SK-N-SH (cell line): ENCODE results near the gene XYLT2. TPM values are rescaled to one million over a fixed set of nuclear protein-coding genes. Genes with fewer than 3 reads are reported as not detected.

Experiments used
- CTCF ChIA-PET: fragments of 300-600, 350-600 bp; formaldehyde crosslinking; extraction: SDS; loops from one replicate; lab custom pipeline; 2021; lab: Yijun Ruan, JAX
- POLR2A ChIA-PET: fragments of 350-600 bp; sonication (Branson Sonifier 250); formaldehyde crosslinking; extraction: SDS; loops from one replicate; lab custom pipeline; 2020; ENCODE audit warnings: antibody characterized with exemption, inconsistent platforms; lab: Yijun Ruan, JAX
- DNase-seq: peaks from one replicate; pipeline ENCODE4 v3.0.0; 2012
- H2AFZ ChIP-seq: fragments of 200-600 bp; sonication (generic); 2 replicates; pipeline ENCODE4 v1.8.1; 2016; ENCODE audit warnings: antibody characterized with exemption, mild to moderate bottlenecking, low read depth
- H3F3A ChIP-seq: fragments of 200-600 bp; sonication (generic); replicated peaks from 2 replicates; pipeline ENCODE3; 2016; ENCODE audit warnings: antibody characterized with exemption, mild to moderate bottlenecking; ENCODE audit not compliant: insufficient read depth
- H3K27ac ChIP-seq, 2 experiments: fragments of 200-500 bp in 1 of 2; fragments of 200-600 bp in 1 of 2; sonication (Bioruptor generic) in 1 of 2; sonication (generic), shearing (Covaris generic) in 1 of 2; 2 replicates each; pipeline versions ENCODE4 v1.5.1 to v1.6.1; 2014 to 2016; ENCODE audit warnings: low read depth in 2 of 2, inconsistent platforms in 1 of 2, low read length in 1 of 2, mild to moderate bottlenecking in 1 of 2, mixed read lengths in 1 of 2
- H3K27me3 ChIP-seq: fragments of 200-600 bp; sonication (generic), shearing (Covaris generic); 2 replicates; pipeline ENCODE4 v1.6.1; 2016; ENCODE audit warnings: mixed run types; ENCODE audit not compliant: insufficient read depth
- H3K36me3 ChIP-seq, 2 experiments: fragments of 200-500 bp in 1 of 2; fragments of 200-600 bp in 1 of 2; sonication (Bioruptor generic) in 1 of 2; sonication (generic) in 1 of 2; replicated peaks in 1 of 2; 2 replicates each; pipeline versions ENCODE3 to v1.5.1; 2014 to 2016; ENCODE audit warnings: low read length in 1 of 2, mild to moderate bottlenecking in 1 of 2; ENCODE audit not compliant: insufficient read depth in 2 of 2, control insufficient read depth in 1 of 2
- H3K4me1 ChIP-seq, 2 experiments: fragments of 200-500 bp in 1 of 2; fragments of 200-600 bp in 1 of 2; sonication (Bioruptor generic) in 1 of 2; sonication (generic), shearing (Covaris generic) in 1 of 2; 2 replicates each; pipeline versions ENCODE4 v1.5.1 to v1.6.1; 2014 to 2016; ENCODE audit warnings: low read depth in 1 of 2, low read length in 1 of 2, mixed run types in 1 of 2; ENCODE audit not compliant: insufficient read depth in 2 of 2, control insufficient read depth in 1 of 2
- H3K4me2 ChIP-seq: fragments of 200-600 bp; sonication (generic), shearing (Covaris generic); 2 replicates; pipeline ENCODE4 v1.6.1; 2017; ENCODE audit warnings: mixed run types
- H3K4me3 ChIP-seq, 2 experiments: fragments of 200-500 bp in 1 of 2; fragments of 200-600 bp in 1 of 2; sonication (Bioruptor generic) in 1 of 2; sonication (generic), shearing (Covaris generic) in 1 of 2; 2 replicates each; pipeline versions ENCODE4 v1.5.1 to v1.8.1; 2014 to 2016; ENCODE audit warnings: low read depth in 2 of 2, inconsistent platforms in 1 of 2, low read length in 1 of 2, mild to moderate bottlenecking in 1 of 2, mixed read lengths in 1 of 2, moderate library complexity in 1 of 2
- H3K79me2 ChIP-seq: fragments of 200-600 bp; sonication (generic); 2 replicates; pipeline ENCODE4 v1.8.1; 2017; ENCODE audit warnings: mild to moderate bottlenecking; ENCODE audit not compliant: insufficient read depth
- H3K9ac ChIP-seq: fragments of 200-600 bp; sonication (generic); 2 replicates; pipeline ENCODE4 v1.6.1; 2017; ENCODE audit warnings: mixed run types
- H3K9me2 ChIP-seq: fragments of 200-600 bp; sonication (generic); 2 replicates; pipeline ENCODE4 v1.6.1; 2017; ENCODE audit warnings: mixed run types
- H3K9me3 ChIP-seq: fragments of 200-600 bp; sonication (generic); 2 replicates; pipeline ENCODE4 v1.6.1; 2017; ENCODE audit warnings: mixed run types, mild to moderate bottlenecking, moderate library complexity
- H4K20me1 ChIP-seq: fragments of 200-600 bp; sonication (generic); 2 replicates; pipeline ENCODE4 v1.6.1; 2017; ENCODE audit warnings: mild to moderate bottlenecking, mixed run types; ENCODE audit not compliant: insufficient read depth
- CHD2 ChIP-seq: fragments of 150-350 bp; IDR thresholded peaks from 2 replicates; pipeline ENCODE4 v1.6.1; 2018; ENCODE audit warnings: low read length; ENCODE audit not compliant: partially characterized antibody
- ELF1 ChIP-seq: IDR thresholded peaks from 2 replicates; pipeline ENCODE4 v1.4.0; 2012
- EP300 ChIP-seq, 2 experiments: IDR thresholded peaks; 2 replicates each; pipeline versions ENCODE4 v1.4.0 to v1.6.1; 2012; ENCODE audit warnings: borderline replicate concordance in 1 of 2, low read depth in 1 of 2, low read length in 1 of 2
- FOSL2 ChIP-seq: IDR thresholded peaks from 2 replicates; pipeline ENCODE4 v1.4.0; 2012; ENCODE audit warnings: low read depth, mild to moderate bottlenecking, moderate library complexity, borderline replicate concordance
- FOXJ3 ChIP-seq: sonication (generic); formaldehyde crosslinking; IDR thresholded peaks from 2 replicates; pipeline ENCODE4 v1.5.1; 2020; ENCODE audit warnings: mild to moderate bottlenecking, missing genetic modification reagents
- GATA2 ChIP-seq: sonication (generic); formaldehyde crosslinking; IDR thresholded peaks from 2 replicates; pipeline ENCODE4 v1.5.0; 2020; ENCODE audit warnings: mild to moderate bottlenecking, missing genetic modification reagents
- MAX ChIP-seq: IDR thresholded peaks from 2 replicates; pipeline ENCODE4 v1.4.0; 2012; ENCODE audit warnings: low read depth
- MEF2A ChIP-seq: IDR thresholded peaks from 2 replicates; pipeline ENCODE4 v1.4.0; 2012; ENCODE audit warnings: low read depth, borderline replicate concordance
- MXI1 ChIP-seq: IDR thresholded peaks from 2 replicates; pipeline ENCODE4 v1.6.1; 2012; ENCODE audit warnings: mild to moderate bottlenecking, low read depth, low read length, improper control_type of control experiment
- NFIC ChIP-seq: IDR thresholded peaks from 2 replicates; pipeline ENCODE4 v1.4.0; 2012; ENCODE audit warnings: borderline replicate concordance
- NRF1 ChIP-seq: IDR thresholded peaks from 2 replicates; pipeline ENCODE4 v1.6.1; 2012; ENCODE audit warnings: low read depth, mild to moderate bottlenecking, low read length
- POLR2AphosphoS5 ChIP-seq: IDR thresholded peaks from 2 replicates; pipeline ENCODE4 v1.6.1; 2012; ENCODE audit warnings: low read depth, low read length
- RCOR1 ChIP-seq: fragments of 150-350 bp; IDR thresholded peaks from 2 replicates; pipeline ENCODE4 v1.6.1; 2017; ENCODE audit warnings: antibody characterized with exemption, low read length
- RFX5 ChIP-seq: IDR thresholded peaks from 2 replicates; pipeline ENCODE4 v1.6.1; 2012; ENCODE audit warnings: mild to moderate bottlenecking, improper control_type of control experiment, low read length
- RXRA ChIP-seq: IDR thresholded peaks from 2 replicates; pipeline ENCODE4 v1.4.0; 2012; ENCODE audit warnings: low read depth, mild to moderate bottlenecking, borderline replicate concordance
- SIN3A ChIP-seq: IDR thresholded peaks from 2 replicates; pipeline ENCODE4 v1.6.1; 2012; ENCODE audit warnings: low read depth, mild to moderate bottlenecking, low read length, moderate library complexity, borderline replicate concordance
- TAF1 ChIP-seq: IDR thresholded peaks from 2 replicates; pipeline ENCODE4 v1.6.1; 2012; ENCODE audit warnings: low read depth, mild to moderate bottlenecking, low read length, moderate library complexity, borderline replicate concordance
- TCF12 ChIP-seq: IDR thresholded peaks from 2 replicates; pipeline ENCODE4 v1.4.0; 2012
- USF1 ChIP-seq: IDR thresholded peaks from 2 replicates; pipeline ENCODE4 v1.4.0; 2012; ENCODE audit warnings: low read depth, borderline replicate concordance
- ZBTB33 ChIP-seq: IDR thresholded peaks from 2 replicates; pipeline ENCODE4 v1.4.0; 2012; ENCODE audit warnings: low read depth, borderline replicate concordance
- WGBS: methylation state at CpG from one replicate; pipeline ENCODE4 v1.1.6; 2017; ENCODE audit warnings: low lambda C conversion rate; 5-methylcytosine and 5-hydroxymethylcytosine counted together
- polyA plus RNA-seq, 3 experiments: library from polyadenylated mRNA; depleted of rRNA; stranded (reverse); fragments of >200 nt; gene quantifications; 2 replicates each; pipeline ENCODE4 v1.2.3, GENCODE V29; 2012
- TF ChIP-seq, protein P1 (sequence below): fragments of 150-350 bp; IDR thresholded peaks from 2 replicates; pipeline ENCODE4 v1.6.1; 2016; ENCODE audit warnings: mild to moderate bottlenecking, low read depth, low read length
- TF ChIP-seq, protein P2 (sequence below): IDR thresholded peaks from 2 replicates; pipeline ENCODE4; 2012

XYLT2 gene
- polyA plus RNA-seq, 1 of the 3 experiments (the other 2 are of a cell fraction): 28.4 TPM

- peak overlapping the region; percentile 99 for H3K4me2 ChIP-seq
- H3K9ac ChIP-seq: no peak overlapping the region
- H3K4me1 ChIP-seq: peaks cover 11 to 29% of the 10 kb centered on the region in 2 experiments; a peak in 3 of 4 replicates
- CTCF ChIA-PET: interaction anchor here (1.0 to 4.5 kb wide), 6 partner anchors 14 to 187 kb away, joined by 3 to 56 read pairs (median 4); no protein-coding TSS in a partner anchor
- 78% methylated on average over 6 of the region's 7 CpGs for WGBS
- TF ChIP-seq ELF1 (peak; percentile 49; the same call in 1 of the 2 replicates), RFX5 (no peak), NFIC (no peak), POLR2AphosphoS5 (0 out of 2 replicates have a peak, but pooled peaks have one; percentile 15), FOXJ3 (no peak), TAF1 (no peak), TCF12 (no peak), MXI1 (no peak), SIN3A (no peak)
- TF ChIP-seq, all 33 proteins: peak for 2
- POLR2A ChIA-PET: interaction anchor here (0.7 to 1.1 kb wide), 2 partner anchors 13 to 137 kb away, joined by 3 to 5 read pairs; no protein-coding TSS in a partner anchor
- Histone ChIP-seq H3K4me3 (peak overlapping the region in 1 of 2 experiments; percentile 8; a peak in 1 of 4 replicates), H3K27me3 (no peaks in the 10 kb centered on the region), H3K79me2 (peaks cover 60% of the 10 kb centered on the region), H3K36me3 (peaks cover 3 to 5% of the 10 kb centered on the region in 2 experiments), H3K27ac (peak overlapping the region in 1 of 2 experiments; percentile 28; a peak in 1 of 4 replicates), H3F3A (peaks cover 9% of the 10 kb centered on the region), H2AFZ (no peak overlapping the region), H3K9me2 (no peaks in the 10 kb centered on the region), H4K20me1 (peaks cover 16% of the 10 kb centered on the region; the same call in 1 of the 2 replicates), H3K9me3 (no peaks in the 10 kb centered on the region)
- no peak for DNase-seq
Observed at GRCh38 chr17:50348522-50349242, 2.8 kb downstream of the XYLT2 start.

DNA sequence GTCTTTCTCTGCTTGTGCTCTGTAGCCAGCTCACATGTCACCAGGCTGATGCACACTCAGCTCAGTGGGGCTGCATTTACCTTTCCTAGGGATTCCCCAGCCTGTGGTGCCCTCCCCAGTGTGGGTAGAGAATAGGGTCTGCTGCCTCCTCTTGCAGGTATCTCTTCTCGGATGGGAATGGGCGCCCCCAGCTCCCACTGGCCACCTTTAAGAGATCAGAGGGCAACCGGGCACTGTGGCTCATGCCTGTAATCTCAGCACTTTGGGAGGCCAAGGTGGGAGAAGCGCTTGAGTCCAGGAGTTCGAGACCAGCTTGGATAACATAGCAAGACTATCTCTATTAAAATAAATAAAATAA lies 3.3 kb downstream of the XYLT2 start:
- H2AFZ ChIP-seq: no peak overlapping the region
- no peak overlapping the region for H3K9ac ChIP-seq
- no peaks in the 10 kb centered on the region for H3K27me3 ChIP-seq
- H4K20me1 ChIP-seq: peaks cover 16% of the 10 kb centered on the region; the same call in 1 of the 2 replicates
- H3K36me3 ChIP-seq: peaks cover 5 to 8% of the 10 kb centered on the region in 2 experiments
- H3K79me2 ChIP-seq: peaks cover 60% of the 10 kb centered on the region
- 97% methylated on average over 5 of the region's 5 CpGs for WGBS
- CTCF ChIA-PET: interaction anchor here (0.6 to 4.5 kb wide), 7 partner anchors 13 to 187 kb away, joined by 3 to 56 read pairs (median 3); no protein-coding TSS in a partner anchor
- no peaks in the 10 kb centered on the region for H3K9me3 ChIP-seq
- DNase-seq: no peak
- H3K4me3 ChIP-seq: no peak overlapping the region
- H3K4me1 ChIP-seq: peaks cover 11 to 29% of the 10 kb centered on the region in 2 experiments; a peak in 3 of 4 replicates
- no peak overlapping the region for H3K4me2 ChIP-seq
- POLR2A ChIA-PET: interaction anchor here (0.7 to 1.1 kb wide), 2 partner anchors 13 to 137 kb away, joined by 3 to 5 read pairs; no protein-coding TSS in a partner anchor
- H3K27ac ChIP-seq: no peak overlapping the region
- no peaks in the 10 kb centered on the region for H3K9me2 ChIP-seq
- peaks cover 9% of the 10 kb centered on the region for H3F3A ChIP-seq
- TF ChIP-seq, protein P1, sequence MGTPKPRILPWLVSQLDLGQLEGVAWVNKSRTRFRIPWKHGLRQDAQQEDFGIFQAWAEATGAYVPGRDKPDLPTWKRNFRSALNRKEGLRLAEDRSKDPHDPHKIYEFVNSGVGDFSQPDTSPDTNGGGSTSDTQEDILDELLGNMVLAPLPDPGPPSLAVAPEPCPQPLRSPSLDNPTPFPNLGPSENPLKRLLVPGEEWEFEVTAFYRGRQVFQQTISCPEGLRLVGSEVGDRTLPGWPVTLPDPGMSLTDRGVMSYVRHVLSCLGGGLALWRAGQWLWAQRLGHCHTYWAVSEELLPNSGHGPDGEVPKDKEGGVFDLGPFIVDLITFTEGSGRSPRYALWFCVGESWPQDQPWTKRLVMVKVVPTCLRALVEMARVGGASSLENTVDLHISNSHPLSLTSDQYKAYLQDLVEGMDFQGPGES: no peak
- TF ChIP-seq RFX5: no peak
- no peak for TF ChIP-seq MAX
- no peak for TF ChIP-seq RCOR1
- no peak for TF ChIP-seq SIN3A
- TF ChIP-seq TAF1: no peak
- TF ChIP-seq EP300 (IDR thresholded peaks at IDR 0.05; ENCODE audit: borderline replicate concordance in 1 of 2, low read depth in 1 of 2, low read length in 1 of 2): no peak
- no peak for TF ChIP-seq ZBTB33
- no peak for TF ChIP-seq MEF2A
- no peak for TF ChIP-seq FOSL2
- TF ChIP-seq, protein P2, sequence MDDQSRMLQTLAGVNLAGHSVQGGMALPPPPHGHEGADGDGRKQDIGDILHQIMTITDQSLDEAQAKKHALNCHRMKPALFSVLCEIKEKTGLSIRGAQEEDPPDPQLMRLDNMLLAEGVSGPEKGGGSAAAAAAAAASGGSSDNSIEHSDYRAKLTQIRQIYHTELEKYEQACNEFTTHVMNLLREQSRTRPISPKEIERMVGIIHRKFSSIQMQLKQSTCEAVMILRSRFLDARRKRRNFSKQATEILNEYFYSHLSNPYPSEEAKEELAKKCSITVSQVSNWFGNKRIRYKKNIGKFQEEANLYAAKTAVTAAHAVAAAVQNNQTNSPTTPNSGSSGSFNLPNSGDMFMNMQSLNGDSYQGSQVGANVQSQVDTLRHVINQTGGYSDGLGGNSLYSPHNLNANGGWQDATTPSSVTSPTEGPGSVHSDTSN: no peak
- no peak for TF ChIP-seq USF1
- TF ChIP-seq GATA2 (CRISPR knock-in tag): no peak
- TF ChIP-seq CHD2: no peak
- no peak for TF ChIP-seq NRF1
- no peak for TF ChIP-seq POLR2AphosphoS5
- no peak for TF ChIP-seq RXRA
